ENCODE data around the gene RADIL. TPM values are rescaled to one million over a fixed set of nuclear protein-coding genes. Genes with fewer than 3 reads are reported as not detected.

The RADIL gene
- total and polyA plus RNA-seq, 2 of the 13 experiments (the other 11 are each of a cell fraction or from before 2014, with no cell fraction given) = 0.05 to 0.09 TPM

- ATAC-seq = no peak
- Histone ChIP-seq H3K9me3 (ENCODE audit: low read length) (no peaks in the 10 kb centered on the region), H3K36me3 (replicated peaks in 1 of 2; ENCODE audit: control insufficient read depth in 1 of 2, insufficient read depth in 2 of 2, low read length in 2 of 2) (no peaks in the 10 kb centered on the region), H3K27me3 (ENCODE audit: control insufficient read depth in 1 of 2, insufficient read depth in 2 of 2, low read length in 2 of 2) (peaks cover 4 to 35% of the 10 kb centered on the region in 2 experiments), H2AFZ (ENCODE audit: low read length) (no peak overlapping the region), H3K9ac (ENCODE audit: insufficient read depth, low read depth, low read length) (no peak overlapping the region), H3K27ac (ENCODE audit: extremely low read length, insufficient read depth, low read length) (no peak overlapping the region), H3K4me3 (replicated peaks in 1 of 3; ENCODE audit: insufficient read depth in 1 of 3, low read depth in 2 of 3, low read length in 3 of 3) (no peak overlapping the region), H3K4me2 (ENCODE audit: low read depth, low read length) (no peak overlapping the region), H3K79me2 (ENCODE audit: insufficient read depth, low read length) (no peaks in the 10 kb centered on the region), H4K20me1 (ENCODE audit: insufficient read depth, low read length) (no peaks in the 10 kb centered on the region), H3K4me1 (ENCODE audit: insufficient read depth, low read length) (peaks cover 9% of the 10 kb centered on the region; the same call in 1 of the 2 replicates)
- DNase-seq (ENCODE audit: low spot score) = no peak
- BruUV-seq (replicated peaks) = no TSS peak
- 40% methylated on average over 9 of the region's 28 CpGs for WGBS (ENCODE audit: low lambda C conversion rate)
- POLR2A ChIA-PET = no interaction called here
- TF ChIP-seq ZNF660 (CRISPR knock-in tag; IDR thresholded peaks at IDR 0.05; ENCODE audit: borderline replicate concordance, low read depth) (no peak), SMAD9 (CRISPR knock-in tag; IDR thresholded peaks at IDR 0.05) (no peak), ZNF263 (CRISPR knock-in tag; IDR thresholded peaks at IDR 0.05) (peak; percentile 94)
- in situ Hi-C loops (cut with HindIII; ENCODE audit: extremely low pct_ligation_motif_present, low pct_unique_long_range_greater_than_20kb) (no loop called here), intact Hi-C loops (cut with micrococcal nuclease; ENCODE audit: unreplicated experiment) (no loop called here)
- CTCF ChIA-PET (ENCODE audit: low intra/inter-chr PET ratio, low total read pairs) = no interaction called here
- no peak for FAIRE-seq
Measured at GRCh38 chr7:4835398-4836205, 47.9 kb downstream of the RADIL start.

DNA sequence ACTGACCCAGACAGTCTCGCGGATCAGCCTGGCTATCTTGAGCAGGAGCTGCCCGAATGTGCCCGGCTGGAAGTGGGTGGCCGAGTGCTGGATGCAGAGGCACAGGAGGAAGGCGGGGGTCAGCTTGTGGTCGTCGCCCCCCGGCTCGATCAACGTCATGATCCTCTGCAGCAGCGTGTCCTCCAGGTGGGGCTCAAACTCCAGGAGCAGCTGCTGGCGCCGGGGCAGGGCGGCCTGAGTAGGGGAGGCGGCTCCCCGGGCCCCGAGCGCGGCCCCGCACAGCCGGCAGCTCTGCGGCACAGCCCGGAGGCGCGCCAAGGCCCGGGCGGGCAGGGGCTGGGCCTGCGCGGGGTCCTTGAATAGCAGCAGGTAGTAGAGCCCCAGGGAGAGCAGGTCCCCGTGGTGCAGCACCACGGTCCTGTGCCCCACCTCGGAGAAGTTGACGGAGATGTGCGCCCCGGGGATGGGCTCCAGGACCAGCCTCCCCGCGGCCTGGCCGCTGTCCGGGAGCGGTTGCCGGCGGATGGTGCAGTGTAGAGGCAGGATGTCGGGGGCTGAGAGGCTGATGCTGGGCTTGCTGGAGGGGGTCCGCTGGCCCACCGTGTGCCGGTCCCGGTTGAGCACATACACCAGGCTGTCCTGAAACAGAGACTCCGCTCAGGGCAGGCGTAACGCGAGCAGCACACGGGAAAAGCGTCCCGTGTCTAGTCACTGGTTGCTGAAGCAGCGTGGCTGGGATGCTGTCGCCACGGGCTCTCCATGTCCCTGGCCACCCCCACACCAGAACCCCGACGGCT lies 48.7 kb downstream of the RADIL start:
- BruUV-seq (replicated peaks) = no TSS peak
- Histone ChIP-seq H2AFZ (ENCODE audit: low read length) (no peak overlapping the region), H3K36me3 (replicated peaks in 1 of 2; ENCODE audit: control insufficient read depth in 1 of 2, insufficient read depth in 2 of 2, low read length in 2 of 2) (no peaks in the 10 kb centered on the region), H3K27ac (ENCODE audit: extremely low read length, insufficient read depth, low read length) (no peak overlapping the region), H4K20me1 (ENCODE audit: insufficient read depth, low read length) (no peaks in the 10 kb centered on the region), H3K4me3 (replicated peaks in 1 of 3; ENCODE audit: insufficient read depth in 1 of 3, low read depth in 2 of 3, low read length in 3 of 3) (no peak overlapping the region), H3K4me1 (ENCODE audit: insufficient read depth, low read length) (peaks cover 9% of the 10 kb centered on the region; the same call in 1 of the 2 replicates), H3K4me2 (ENCODE audit: low read depth, low read length) (no peak overlapping the region), H3K27me3 (ENCODE audit: control insufficient read depth in 1 of 2, insufficient read depth in 2 of 2, low read length in 2 of 2) (peaks cover 4 to 35% of the 10 kb centered on the region in 2 experiments), H3K9ac (ENCODE audit: insufficient read depth, low read depth, low read length) (no peak overlapping the region), H3K9me3 (ENCODE audit: low read length) (no peaks in the 10 kb centered on the region), H3K79me2 (ENCODE audit: insufficient read depth, low read length) (no peaks in the 10 kb centered on the region)
- TF ChIP-seq ZNF382 (CRISPR knock-in tag; IDR thresholded peaks at IDR 0.05; ENCODE audit: borderline replicate concordance) = no peak
- TF ChIP-seq NR3C1 (CRISPR knock-in tag; IDR thresholded peaks at IDR 0.05) = no peak
- DNase-seq (ENCODE audit: low spot score) (no peak), FAIRE-seq (no peak), ATAC-seq (no peak)
- in situ Hi-C loops (cut with HindIII; ENCODE audit: extremely low pct_ligation_motif_present, low pct_unique_long_range_greater_than_20kb) = loop anchor here (5.0 kb wide), 1 partner anchor 253 kb away; no protein-coding TSS in a partner anchor
- ChIA-PET POLR2A (no interaction called here), CTCF (ENCODE audit: low intra/inter-chr PET ratio, low total read pairs) (no interaction called here)
- intact Hi-C loops (cut with micrococcal nuclease; ENCODE audit: unreplicated experiment) = no loop called here
- 66% methylated on average over 18 of the region's 60 CpGs for WGBS (ENCODE audit: low lambda C conversion rate)
